IPS-NIHi11 (cell line): ENCODE data around the gene CCN5.

Experiments
- DNase-seq: peaks from one replicate; pipeline ENCODE4 v3.0.0; 2012; ENCODE audit warnings: mixed read lengths, low spot score

Gene CCN5

GRCh38 chr20:44716309-44717106, 1.3 kb downstream of the CCN5 start:
- no peak for DNase-seq

DNA sequence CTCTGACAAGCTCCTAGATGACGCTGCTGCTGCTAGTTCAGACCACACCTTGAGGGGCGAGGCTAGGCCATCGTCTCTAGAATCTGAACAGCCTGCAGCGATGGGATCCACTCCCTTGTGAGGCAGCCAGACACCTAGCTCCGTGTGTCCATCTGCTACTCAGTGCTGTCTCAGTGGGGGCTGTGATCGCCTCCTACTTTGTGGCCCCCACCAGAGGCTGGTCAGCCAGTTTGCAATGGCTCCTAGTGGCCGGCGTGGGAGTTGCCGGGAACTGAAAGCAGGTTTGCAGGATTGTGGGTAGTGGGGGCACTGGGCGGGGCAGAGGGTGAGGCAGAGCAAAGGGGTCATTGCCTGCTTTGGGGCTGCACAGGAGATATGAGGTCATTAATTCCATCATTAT, 2.8 kb downstream of the CCN5 start:
- DNase-seq = peak; percentile 77

DNA sequence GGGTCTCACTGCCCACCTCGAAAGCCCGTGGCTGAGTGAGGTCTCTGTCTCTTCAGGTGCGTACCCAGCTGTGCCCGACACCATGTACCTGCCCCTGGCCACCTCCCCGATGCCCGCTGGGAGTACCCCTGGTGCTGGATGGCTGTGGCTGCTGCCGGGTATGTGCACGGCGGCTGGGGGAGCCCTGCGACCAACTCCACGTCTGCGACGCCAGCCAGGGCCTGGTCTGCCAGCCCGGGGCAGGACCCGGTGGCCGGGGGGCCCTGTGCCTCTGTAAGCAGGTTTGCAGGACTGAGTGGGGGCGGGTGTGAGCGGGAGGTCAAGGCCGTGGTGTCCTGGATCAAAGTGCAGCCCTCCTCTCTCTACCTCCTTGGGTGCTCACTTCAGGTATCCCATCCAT, 4.7 kb downstream of the CCN5 start:
- no peak for DNase-seq

DNA sequence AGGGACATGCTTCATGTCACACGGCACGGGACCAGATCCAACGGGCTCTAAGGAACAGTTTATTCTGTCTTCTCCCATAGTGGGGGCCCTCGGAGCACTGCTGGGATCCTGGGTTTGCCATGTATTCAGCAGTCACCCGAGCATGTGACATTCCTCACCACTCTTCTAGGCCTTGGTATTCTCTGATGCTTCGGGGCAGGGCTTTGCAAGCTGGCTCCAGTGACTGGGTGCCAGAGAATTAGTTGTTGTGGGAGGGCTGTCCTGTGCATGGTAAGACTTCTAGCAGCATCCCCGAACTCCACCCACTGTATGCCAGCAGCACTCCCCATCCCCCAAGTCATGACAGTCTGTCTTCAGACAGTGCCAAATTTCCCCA, 5.4 kb downstream of the CCN5 start:
- DNase-seq = no peak

DNA sequence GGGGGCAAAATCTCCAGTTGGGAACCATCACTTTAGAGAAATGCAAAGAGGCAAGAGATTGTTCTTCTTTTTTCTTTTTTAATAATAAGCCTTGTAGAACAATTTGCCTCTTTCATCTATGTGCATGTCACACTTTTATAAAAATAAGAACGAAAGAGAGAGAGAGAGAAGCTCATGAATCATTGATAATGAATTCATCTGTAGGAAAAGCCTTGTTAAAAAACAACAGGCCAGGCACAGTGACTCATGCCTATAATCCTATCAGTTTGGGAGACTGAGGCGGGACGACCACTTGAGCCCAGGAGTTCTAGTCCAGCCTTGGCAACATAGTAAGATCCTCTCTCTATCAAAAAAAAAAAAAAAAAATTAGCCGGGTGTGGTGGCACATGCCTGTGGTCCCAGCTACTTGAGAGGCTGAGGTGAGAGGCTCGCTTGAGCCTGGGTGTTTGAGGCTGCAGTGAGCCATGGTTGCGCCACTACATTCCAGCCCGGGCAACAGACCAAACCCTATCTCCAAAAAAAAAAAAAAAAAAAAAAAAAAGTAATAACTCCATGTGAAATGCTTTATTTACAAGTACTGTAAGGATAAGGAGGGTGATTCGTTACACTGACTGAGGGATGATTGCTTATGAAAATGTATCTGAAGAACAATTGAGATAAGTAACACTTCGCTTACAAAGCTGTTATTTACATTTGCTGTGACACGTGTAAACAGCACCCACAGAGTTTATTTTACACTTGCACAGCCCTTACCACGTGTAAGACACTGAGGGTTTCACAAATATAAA, 6.0 kb downstream of the CCN5 start:
- DNase-seq = no peak

- DNase-seq = no peak
Measured at GRCh38 chr20:44721785-44722054, 6.6 kb downstream of the CCN5 start.

DNA sequence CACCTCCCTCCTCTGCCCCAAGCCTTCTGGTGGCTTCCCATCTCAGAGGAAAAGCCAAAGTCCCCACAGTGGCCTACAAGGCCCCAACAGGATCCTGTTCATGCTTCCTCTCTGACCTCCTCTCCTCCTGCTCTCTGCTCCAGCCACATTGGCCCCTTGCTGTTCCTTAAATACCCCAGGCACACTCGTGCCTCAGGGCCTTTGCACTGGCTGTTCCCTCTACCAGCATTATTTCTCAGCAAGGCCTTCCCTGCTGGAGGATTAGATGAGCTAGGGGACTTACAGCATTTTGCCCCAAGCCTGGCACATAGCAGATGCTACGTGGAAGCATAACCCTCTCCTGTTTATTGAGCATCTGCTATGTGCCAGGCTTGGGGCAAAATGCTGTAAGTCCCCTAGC, 7.8 kb downstream of the CCN5 start:
- DNase-seq = no peak

DNA sequence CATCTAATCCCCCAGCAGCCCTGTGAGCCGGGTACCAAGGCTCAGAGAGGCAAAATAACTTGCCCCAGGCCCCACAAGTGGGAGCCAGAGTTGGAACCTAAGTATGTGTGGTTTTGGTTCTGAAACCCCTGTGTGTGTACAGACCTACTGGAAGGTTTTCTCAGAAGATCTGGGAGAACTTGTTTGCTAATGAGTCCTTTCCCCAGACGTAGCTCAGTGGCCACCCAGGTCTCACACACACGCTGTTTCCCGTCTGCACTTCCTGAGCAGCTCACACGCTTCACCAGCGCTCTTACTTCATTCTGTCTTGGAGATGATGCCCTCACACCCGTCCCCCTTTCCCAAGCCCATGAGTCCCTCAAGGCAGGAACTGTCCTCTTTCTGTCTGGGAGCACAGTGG, 8.2 kb downstream of the CCN5 start:
- DNase-seq = no peak

DNA sequence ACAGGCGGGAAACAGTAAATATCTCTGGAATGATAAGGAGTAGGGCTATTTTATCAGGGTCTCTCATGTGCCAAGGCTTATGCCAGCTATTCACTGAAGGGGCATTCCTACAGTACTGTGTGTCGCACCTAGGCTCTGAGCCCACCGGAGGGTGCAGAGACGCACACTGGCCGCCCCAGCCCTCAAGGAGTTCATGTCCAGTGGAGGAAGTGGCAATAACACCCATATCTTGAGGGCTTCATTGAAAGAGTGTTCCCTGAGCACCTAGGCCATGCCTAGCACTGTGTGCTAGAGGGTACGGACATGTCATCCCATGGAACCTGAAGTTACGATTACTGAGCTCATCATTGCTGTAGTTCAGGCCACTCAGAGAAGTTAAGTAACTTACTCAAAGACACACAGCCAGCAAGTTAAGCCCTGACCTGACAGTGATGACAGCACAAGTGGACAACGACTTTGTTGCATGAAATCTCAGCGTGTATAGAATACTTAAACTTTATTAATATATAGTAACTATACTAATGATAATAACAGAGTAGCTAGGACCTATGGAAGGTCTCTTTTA, 8.7 kb downstream of the CCN5 start:
- no peak for DNase-seq

DNA sequence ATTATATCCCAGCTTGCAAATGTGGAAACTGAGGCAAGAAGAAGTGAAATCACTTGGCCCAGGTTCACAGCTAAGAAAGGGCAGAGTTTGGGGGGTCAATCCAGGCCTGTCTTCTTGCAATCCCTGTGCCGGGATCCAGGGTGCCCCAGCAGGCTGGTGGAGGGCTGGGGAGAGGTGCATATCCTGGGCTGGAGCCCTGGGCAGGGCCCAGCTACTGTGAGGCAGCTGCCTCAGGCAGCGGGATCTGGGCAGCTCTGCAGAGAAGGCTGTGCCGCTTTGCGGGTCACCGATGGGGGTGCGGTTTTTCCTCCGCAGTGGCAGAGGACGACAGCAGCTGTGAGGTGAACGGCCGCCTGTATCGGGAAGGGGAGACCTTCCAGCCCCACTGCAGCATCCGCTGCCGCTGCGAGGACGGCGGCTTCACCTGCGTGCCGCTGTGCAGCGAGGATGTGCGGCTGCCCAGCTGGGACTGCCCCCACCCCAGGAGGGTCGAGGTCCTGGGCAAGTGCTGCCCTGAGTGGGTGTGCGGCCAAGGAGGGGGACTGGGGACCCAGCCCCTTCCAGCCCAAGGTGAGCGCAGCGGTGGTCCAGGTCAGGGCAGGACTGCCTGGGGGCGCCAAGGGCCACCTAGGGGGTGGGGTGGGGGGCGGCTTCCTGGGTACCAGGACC, 9.4 kb downstream of the CCN5 start:
- DNase-seq = no peak

DNA sequence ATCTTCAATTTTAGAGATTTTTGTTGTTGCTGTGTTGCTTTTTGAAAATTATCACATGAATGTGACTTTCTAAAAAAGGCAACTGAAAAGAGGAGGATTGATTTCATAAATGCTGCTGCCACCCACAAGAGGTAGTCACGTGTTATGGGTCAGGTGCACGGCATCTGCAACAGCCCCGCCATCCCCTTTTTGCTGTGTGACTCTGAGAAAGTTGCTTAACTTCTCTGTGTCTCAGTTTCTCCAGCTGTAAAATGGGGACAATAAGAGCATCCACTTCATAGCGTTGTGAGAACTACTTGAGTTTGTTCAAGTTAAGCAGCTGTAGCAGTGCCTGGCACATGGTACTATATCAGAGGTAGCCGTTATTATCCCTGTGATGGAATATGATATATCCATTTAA, 10.7 kb downstream of the CCN5 start:
- no peak for DNase-seq

GRCh38 chr20:44727039-44727438, 11.9 kb downstream of the CCN5 start:
- DNase-seq = no peak

DNA sequence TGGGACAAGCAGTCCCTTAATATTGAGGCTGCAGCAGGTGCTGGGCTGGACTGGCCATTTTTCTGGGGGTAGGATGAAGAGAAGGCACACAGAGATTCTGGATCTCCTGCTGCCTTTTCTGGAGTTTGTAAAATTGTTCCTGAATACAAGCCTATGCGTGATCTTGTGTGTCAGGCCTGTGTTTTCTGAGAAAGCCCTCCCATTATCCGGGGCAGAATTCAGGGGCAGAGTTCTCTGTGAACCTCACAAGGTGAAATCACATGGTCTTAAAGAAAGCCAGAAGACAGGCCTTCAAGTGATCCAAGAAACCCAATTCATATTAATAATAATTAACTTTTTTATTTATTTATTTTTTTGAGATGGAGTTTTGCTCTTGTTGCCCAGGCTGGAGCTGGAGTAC, 12.5 kb downstream of the CCN5 start:
- DNase-seq = no peak

DNA sequence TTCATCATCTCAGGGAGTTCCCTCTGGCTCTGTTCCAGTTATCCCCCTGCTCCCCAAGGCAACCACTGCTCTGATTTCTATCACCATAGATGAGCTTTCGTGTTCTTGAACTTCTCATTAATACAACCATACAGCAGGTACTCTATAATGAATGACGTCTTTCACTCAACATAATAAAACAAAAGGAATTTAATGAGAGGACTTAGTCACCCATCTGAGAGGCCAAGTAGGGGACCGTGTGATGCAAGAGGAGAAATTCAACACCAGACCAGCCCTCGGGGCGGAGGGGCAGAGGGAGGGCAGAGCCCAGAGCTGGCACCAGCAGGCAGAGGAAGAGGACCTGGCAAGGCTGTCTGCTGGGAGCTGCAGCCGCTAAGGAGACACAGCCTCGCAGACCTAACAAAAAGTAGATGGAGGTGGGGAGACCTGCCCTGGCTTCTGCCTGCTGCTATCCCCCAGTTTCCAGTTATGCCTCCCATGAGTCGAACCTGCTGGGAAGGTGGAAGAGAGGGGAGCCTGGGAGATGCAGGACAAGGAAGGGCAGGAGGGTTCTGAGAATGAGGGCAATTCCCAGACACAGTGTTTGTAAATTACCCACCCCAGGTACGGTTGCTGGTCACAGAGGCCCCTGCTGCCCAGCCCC, 13.8 kb downstream of the CCN5 start:
- DNase-seq = peak; percentile 75

DNA sequence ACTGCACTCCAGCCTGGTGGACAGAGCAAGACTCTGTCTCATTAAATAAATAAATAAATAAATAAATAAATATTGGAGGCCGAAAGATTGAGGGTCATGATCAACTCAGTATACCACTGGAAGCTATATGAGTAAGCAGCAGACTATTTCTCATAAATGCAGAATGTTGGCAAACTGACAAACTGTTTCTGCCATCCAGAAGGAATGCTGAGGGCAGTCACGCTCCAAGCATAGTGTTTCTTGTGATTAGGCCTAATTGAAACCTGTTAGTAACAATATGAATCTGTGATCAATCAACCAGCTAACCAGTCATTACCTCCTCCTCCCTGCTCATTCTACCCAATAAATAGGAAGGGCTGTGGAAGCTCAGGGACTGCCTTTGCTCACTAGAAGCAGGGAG, 15.3 kb downstream of the CCN5 start:
- DNase-seq = no peak

DNA sequence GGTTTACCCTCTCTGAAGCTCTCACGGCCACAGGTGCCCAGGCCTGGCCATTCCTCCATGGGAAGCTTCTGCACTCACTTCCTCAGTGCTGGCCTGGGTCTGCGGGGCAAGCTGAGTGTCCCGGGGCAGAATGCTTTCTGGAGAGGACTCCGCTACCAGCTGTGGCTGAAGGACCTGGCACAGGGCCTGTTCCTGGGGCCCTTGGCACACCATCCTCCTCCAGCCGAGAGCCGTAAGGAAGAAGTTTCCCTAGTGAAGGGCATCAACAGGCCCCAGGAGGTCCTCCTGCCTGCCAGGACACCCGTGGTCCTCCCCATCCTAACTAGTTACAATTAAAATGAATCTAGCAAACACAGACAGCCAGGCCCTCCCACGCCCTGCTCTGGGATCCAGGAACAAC, 16.5 kb downstream of the CCN5 start:
- DNase-seq = no peak

DNA sequence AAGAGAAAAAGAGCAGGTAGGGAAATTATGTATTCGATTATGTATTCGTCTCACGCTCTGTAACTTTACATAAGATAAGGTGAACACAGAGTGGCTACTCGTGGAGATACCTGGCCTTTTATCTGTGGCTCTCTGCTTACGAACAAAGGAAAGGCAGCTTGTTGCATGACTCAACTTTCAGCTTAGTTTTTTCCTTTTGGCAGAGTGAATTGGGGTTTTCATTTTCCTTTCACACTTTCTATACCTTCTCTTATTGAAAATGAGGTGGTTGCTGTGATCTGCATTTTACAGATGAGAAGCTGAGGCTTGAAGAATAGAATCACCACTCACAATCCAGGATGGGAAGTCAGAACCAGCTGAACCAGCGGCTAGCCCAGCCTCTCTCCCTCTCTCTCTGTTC, 17.2 kb downstream of the CCN5 start:
- no peak for DNase-seq

- peak; percentile 63 for DNase-seq
Measured at GRCh38 chr20:44733341-44734069, 18.3 kb downstream of the CCN5 start.

- DNase-seq = no peak
Measured at GRCh38 chr20:44734938-44735337, 19.8 kb downstream of the CCN5 start.

DNA sequence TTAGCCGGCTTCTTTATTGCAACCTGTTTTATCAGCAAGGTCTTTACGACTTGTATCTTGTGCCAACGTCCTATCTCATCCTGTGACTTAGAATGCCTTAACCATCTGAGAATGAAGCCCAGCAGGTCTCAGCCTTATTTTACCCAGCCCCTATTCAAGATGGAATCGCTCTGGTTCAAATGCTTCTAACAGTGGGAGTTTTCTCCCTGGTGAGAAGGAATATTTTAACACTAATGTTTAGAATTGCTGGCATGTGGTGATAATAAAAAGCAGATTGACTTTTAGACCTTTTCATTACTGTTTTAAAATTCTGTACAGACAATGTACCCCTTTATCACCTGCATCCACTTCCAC, 20.6 kb downstream of the CCN5 start:
- DNase-seq = no peak

GRCh38 chr20:44736170-44737021, 21.2 kb downstream of the CCN5 start:
- peak; percentile 82 for DNase-seq
